GM18520 (cell line): Measurements from ENCODE around the gene CACNB1.
A peak's percentile ranks its signal among the peaks of the same experiment; 100 is the strongest.

ENCODE experiments used
- ATAC-seq: cut with Tn5 transposase; IDR thresholded peaks from one replicate; pipeline ENCODE4 v1.9.1; 2021; ENCODE audit not compliant: unreplicated experiment

Gene CACNB1

DNA sequence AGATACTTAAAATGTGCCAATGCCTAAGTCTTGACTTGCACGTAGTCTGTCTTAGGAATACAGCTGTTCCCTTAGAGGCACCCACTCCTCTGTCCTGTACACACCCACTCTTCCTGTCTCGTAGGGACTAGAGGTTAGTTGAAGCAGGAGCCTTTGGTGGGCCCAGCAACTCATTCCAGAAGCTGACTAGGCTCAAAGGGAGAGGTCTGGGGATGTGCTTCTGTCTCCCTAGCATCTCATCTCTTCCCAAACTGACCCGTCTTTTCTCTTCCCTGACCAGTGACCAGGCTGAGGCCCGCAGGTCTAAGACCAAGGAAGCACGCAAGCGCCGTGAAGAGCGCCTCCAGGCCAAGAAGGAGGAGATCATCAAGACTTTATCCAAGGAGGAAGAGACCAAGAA, 6.8 kb upstream of the CACNB1 start:
- ATAC-seq = no peak

DNA sequence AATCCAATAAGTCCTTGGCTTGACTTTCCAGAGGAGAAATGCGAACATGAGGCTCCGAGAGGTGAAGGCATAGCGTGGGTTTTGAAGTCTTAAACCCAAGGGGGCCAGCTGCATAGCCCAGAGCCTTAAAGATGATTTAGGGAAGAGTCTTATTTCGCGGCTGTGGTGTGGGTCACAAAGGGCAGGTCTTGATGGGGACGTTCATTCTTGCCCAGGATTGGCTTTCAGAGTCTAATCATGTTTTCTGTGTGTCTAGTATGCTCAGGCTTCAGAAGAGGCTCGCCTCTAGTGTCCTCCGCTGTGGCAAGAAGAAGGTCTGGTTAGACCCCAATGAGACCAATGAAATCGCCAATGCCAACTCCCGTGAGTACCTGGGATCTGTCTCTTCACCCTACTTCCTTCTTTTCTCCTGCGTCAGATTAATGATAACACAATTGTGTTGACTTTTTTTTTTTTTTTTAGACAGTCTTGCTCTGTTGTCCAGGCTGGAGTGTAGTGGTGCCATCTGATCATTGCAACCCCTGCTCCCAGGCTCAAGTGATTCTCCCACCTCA, 3.6 kb upstream of the CACNB1 start:
- ATAC-seq = no peak

DNA sequence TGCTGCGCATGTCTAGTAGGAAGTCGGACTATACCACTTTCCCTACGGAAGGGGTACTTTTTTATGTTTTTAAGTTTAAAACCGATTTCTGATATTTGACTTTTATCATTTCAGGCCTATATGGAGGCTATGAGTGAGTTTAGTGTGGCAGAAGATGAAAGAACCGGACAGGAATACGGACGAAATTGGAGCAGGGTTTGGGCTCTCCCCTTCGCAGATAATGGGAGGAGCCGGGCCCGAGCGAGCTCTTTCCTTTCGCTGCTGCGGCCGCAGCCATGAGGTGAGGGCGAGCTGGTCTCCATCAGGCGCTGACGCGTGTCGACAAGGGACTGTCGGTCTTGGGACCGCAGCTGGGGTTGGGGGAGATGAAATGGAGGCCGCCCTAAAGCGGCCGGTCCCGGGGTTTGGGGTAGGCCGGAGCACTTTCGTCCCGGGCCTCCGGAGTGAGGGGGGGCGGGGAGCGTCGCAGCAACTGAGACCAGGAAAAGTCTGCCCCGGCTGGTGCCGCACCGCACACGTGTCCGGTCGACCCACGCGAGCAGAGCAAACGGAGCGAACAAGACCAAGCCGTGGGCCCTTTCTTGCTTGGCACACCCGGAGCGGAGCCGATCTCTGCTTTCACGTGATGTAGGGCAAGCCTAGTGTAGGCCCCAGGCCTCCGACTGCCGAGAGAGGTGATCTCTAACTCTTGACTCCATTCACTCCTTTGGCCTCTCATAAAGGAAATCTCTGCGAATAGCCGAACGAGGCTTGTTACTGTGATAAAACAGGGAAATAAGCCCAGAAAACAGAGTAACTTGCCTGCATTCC, 2.8 kb upstream of the CACNB1 start, which contains the start of gene RPL19:
RPL19 (plus strand) TSS at position 214 of the 810 bp plus-strand sequence; CDS start at position 276, 62 bp downstream.
- peak; percentile 37 for ATAC-seq

DNA sequence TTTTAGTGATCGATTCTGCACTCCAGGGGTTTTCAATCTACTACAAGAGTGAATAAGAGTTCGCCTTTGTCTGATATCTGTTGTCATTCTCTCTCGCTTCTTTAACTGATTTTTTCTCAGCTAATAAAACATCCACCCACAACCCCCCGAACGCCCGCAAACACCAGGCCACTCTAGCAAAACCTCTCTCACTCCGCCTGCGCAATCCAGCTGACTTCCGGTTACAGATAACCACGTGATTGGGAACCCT, 2.3 kb upstream of the CACNB1 start:
- ATAC-seq = peak; percentile 47

DNA sequence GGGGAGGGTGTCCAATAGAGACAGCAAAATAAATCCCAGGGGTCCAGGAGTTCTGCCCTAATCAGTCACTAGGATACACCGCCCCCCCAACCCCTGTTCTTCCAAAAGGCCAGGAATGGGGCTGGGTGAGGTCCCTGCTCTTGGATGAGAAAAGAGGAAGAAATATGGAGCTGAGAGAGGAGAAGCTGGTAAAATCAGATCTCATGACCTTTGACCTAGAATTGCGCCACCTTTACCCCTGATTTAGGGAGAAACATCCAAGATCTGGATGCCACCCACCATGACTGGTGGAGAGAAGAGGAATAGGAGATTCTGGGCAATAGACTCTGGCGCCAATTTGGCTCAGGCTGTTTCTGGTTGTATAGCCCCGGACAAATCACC, 707 bp upstream of the CACNB1 start:
- no peak for ATAC-seq

DNA sequence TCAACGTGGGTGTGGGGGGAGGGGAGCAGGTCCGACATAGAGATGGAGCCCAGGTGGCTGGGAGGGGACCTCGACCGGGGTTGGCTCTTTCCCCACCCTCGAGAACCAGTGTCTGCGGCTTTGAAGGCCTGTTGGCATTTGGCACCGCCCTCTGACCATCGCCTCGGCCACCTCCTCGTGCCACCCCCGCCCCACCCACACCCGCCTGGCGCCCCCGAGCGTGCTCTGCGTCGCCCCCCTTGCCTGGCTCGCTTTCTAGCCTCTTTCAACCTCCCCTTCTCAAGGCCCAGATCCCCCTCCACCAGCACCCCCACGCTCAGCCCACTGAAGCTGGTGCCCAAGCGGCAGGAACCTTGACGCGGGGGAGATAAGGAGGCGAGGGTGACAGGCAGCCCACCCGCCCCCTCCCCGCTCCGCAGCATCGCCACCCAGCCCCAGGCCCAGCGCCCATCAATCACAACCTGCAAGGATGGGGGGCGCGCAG, 619 bp downstream of the CACNB1 start:
- ATAC-seq = no peak

DNA sequence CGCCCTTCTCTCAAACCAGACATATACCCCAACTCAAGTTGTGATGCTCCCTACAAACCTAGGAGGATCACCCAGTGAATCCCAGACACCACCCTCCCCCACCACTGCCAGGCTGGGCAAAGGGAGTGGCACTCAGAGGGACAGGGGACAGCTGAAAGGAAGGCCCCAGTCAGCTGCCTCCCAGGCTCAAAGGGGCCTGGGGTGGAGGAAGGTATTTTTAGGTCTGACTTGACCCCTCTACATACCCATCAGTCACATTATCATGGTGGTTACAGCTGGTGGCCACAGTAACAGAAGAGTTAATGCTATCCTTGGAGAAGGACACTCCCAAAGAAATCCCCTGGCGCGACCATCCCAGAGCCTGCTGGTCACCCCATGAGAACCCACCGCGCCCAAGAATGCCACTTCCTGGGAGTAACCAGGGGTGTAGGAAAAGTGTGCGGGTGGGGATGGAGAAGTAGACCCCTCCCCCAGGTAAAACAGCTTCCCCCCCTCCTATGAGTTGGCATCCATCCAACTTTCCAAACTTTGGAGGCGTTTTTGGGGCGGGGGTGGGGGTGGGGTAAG, 1.1 kb downstream of the CACNB1 start:
- no peak for ATAC-seq

DNA sequence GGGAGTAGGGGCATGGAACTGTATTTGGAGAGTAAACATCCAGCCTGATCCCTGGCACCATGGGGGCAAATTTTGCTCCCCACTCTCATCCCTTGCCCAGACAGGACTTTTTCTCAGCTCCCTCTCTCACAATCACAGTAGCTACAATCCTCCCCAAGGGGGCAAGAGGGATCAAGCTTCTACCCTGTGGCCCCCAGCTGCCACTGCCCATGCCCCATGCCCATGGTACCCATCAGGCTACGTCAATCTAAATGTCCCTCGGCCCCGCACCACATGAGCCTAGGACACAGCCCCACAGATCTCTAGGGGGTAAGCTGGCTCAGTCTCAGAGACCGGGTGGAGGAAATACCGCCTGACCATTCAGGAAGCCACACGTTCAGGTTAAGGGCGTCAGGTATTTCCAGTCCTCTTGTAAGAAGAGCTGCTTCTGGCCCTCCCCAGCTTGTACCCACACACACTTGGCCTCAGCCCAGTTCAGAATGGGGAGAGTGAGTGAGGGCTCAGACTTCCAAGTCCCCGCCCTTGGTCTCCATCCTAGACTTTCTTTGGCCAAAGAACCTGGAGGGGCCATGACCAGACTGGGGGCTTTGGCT, 1.8 kb downstream of the CACNB1 start:
- no peak for ATAC-seq

DNA sequence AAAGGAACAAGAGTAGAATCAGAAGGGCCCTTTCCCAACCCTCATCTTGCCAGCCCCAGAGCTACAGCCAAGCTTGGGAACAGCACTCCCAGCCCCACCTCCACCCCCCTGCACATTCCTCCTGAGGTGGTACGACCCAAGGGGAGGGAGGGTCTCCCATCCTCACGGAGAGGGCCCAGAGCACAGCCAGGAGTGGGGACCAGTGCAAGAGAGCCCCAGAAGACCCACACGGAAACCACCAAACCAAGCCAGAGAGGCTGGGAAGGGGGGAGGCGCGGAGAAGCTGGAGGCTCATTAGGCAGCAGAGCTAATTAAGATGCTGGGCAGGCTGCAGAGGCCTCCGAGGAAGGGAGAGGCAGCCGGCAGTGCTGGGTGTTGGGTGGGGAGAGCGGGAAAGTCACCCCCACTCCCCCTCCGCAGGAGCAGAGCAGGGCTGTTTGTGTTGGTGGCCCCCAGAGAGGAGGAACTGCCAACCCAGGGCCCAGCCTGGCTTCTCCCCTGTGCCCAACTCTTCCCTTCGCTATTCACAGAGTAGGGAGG, 2.4 kb downstream of the CACNB1 start:
- no peak for ATAC-seq

DNA sequence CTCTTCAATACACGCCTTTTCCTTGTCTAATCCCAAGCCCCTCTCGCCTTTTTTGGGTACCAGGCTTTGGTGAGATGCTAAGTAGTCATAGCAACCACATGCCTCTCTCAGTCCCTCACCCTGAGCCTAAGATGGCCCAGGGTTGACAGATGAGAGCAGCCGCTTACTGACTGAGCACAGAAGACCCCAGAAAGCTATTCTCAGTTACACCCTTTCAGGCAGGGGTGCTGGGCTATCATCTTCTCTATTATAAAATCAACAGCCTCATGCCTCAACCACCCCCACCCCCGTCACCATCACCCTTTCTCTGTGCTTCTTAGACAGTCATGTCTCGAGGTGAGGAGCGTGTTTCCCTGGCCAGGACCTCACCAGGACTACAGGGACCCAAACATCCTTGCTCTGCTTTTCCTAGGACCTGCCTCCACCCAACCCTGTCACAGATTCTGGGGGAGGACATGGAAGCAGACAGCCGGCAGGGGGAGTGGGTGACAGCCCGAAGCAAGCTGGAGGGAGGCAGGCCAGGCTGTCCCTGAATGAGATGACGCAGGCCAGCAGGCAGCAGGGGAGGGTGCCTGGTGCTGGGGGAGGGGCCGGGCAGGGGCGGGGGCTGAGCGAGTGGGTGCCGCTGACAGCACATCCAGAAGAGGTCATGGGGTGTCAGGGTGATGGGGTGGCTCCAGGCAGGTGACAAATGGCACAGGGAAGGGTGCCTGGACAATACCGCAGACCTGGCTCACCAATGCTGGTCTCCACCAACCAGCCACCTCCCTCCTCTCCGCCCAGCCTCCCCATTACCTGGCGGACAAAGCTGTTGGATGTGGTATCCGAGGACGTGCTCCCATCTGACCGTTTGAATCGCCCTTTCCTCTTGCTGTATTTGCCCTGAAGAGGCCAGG, 3.1 kb downstream of the CACNB1 start:
- ATAC-seq = no peak

DNA sequence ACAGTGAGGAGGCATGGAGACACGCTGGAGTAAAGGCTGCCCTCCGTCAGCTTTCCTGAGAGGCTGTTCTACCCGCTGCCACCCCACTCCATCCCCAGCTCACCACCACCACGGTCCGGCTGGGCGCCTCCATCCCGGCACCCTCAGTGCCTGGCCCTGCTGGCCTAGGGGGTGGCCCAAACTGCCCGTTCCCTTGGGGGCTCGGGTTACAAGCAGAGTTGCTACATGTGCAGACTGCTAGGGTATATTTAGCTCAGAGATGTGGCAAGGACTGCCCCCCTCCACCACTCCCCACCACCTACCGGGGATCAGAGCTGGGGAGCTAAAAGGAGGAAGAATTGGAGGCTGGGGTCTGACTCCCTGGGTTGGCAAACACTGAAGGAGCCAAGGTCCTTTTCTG, 4.1 kb downstream of the CACNB1 start:
- no peak for ATAC-seq

DNA sequence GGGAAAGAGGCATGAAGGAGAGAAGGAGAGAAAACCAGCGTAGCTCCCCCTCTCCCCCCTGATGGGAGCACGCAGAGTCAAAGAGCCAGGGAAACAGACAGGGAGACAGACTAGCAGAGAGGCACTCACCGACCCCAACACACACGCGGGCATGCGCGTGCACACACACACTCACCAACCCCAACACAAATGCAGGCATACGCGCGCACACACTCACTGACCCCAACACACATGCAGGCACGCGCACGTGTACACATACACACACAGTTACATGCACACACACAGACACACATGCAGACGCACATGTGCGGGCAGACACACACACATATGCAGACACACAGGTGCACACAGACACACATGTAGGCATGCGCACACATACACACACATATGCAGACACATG, 4.6 kb downstream of the CACNB1 start:
- ATAC-seq = no peak

DNA sequence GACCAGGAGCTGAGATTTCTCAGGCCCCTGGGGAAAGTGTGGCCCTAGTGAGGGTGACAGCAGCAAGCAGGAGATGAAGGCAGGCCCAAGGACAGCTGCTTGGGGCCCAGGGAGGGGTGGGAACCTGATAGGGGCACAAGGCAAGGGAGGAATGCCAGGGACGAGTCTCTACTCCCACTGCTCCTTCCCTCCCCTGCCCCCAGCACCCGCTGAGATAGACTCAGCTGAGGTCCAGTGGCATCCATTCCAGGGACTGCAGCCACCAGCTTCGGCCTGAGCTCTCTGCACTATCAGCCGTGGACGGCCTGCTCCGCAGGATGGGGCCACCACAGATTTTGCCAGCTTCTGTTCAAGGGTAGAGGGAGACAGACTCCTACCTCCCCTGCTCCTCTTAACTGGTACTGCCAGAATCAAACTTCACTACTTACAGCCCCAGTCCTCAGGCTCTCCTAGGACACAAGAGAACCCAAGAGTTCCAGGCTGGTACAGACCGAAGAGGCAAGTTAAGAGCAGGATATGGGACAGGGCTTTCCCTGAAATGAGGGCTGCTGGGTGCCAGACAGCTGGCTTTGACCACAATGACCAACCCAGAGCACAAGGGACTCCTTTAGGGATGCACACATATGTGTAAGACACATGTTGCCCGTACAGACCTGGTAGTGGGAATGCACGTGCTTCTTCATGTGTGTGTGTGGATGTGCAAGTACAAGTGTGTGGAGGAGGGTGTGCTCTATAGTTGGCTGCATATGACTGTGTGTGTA, 5.5 kb downstream of the CACNB1 start:
- no peak for ATAC-seq

DNA sequence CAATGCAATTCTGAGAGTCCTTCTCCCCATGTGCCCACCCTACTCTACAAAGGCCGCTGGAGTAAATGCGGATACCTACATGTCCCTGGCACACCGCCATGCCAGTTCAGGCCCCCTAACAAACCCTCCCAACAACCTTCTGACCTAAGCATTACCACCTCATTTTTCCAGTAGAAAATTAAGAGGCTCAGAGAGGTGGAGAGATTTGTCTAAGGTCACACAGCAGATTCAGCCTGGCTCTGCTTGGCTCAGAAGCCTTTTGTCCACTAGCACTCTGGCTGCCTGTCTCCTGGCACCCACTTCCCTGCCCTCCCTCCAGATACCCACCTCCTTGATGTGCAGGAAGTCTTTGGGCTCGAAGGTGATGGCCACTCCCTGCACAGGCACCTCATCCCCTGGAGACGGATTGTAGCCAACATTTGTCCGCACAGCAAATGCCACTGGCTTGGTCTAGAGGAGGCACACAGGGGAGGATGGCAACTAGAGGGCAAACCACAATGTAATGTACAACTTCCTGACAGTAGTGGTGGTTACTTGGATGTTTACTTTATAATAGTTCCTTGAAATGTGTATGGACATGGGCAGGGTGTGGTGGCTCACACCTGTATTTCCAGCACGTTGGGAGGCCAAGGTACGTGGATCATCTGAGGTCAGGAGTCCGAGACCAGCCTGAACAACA, 10.2 kb downstream of the CACNB1 start:
- ATAC-seq = no peak

DNA sequence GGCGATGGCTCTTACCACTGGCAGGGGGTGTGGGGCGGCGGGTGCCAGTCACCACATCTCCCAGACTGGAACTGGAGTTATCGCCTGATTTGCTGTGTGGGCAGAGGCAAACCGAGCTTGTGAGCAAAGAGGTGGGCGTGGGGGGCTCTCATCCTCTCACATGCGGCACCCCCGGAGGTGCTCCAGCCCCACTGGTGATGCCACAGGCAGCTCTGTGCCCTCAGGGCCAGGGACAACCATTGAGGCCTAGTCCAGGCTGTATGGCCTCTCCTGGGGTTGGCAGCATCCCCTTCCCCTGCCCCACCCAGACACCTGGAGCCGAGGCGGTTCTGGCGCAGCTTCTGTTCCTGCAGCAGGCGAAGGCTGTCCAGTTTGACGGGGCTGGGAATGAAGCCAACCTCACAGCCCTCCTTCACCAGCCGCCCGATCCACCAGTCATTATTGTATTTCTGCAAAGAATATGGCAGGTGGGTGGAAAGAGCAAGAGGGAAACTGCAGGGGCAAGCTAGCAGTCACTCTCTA, 10.9 kb downstream of the CACNB1 start:
- no peak for ATAC-seq

DNA sequence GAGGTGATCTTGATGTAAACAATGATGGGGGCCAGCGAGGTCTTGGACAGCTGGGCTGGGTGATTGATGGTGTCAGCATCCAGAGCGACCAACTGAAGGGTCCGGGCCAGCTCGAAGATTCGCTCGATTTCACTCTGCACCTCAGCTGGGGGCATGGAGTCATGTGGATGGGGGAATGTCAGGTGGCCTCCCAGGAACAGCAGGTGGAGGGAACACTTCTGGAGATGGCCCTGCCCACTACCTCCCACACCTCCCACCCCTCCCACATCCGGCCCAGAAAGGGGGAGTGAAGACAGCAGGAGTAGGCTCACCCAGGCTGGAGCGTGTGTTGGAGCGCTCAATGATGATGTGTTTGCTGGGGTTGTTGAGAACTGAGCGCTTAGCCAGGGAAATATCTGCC, 13.7 kb downstream of the CACNB1 start:
- ATAC-seq = no peak

DNA sequence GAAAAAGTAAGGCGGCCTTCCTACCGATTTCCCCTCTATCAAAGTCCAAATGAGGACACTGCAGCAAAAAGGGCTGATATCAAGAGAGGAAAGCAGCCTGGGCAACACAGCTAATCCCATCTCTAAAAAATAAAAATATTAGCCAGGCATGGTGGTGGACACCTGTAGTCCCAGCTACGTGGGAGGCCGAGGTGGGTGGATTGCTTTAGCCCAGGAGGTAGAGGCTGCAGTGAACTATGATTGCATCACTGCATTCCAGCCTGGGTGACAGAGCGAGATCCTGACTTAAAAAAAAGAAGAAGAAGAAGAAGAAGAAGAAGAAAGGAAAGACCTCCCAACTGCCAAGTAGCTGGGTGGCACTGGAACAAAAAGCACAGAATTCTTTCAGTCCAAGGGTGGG, 14.4 kb downstream of the CACNB1 start:
- ATAC-seq = no peak

DNA sequence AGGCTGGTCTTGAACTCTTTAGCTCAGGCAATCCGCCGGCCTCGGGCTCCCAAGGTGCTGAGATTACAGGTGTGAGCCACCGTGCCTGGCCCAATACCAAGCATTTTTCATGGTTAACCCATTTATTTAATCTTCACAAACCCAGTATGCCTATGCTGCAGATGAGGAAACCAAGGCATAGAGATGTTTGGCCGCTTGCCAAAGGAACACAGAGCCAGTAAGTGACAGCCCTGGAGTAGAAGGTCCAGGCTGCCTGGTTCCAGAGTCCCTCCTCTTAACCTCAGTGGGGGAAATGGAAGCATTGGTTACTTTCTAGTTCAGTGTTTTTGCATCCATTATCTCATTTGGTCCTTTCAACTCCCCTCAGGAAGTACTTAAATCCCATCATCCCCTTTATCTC, 16.2 kb downstream of the CACNB1 start:
- no peak for ATAC-seq

DNA sequence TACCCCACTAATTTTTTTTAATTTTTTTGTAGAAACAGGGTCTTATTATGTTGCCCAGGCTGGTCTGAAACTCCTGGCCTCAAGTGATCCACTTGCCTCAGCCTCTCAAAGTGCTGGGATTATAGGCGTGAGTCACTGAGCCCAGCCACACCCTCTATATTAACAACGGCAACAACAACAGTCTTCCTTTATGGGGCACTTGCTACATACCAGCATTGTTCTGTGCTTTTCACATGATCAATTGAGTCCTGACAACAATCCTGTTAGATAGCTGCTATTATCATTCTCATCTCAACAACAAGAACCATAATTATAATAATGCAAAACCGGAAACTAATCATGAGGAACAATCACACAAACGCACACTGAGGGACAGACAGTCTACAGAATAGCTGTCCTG, 18.9 kb downstream of the CACNB1 start:
- no peak for ATAC-seq
